NCI-H524 (cell line): ENCODE data around the gene SNRPD2.
"Not testable (repeated sequence)": the region's sequence is repeated elsewhere in the genome, so short reads cannot be mapped to it uniquely, and the experiment has no call there.

ENCODE experiments used
- DNase-seq, 2 experiments: peaks; one replicate each; lab custom pipeline; 2025; lab: John Stamatoyannopoulos, UW

Gene SNRPD2

GRCh38 chr19:45691516-45692186, at the start of gene SNRPD2:
SNRPD2 (minus strand) TSS chr19:45691953; CDS start chr19:45691888, 65 bp downstream.
- DNase-seq: peak; percentile 93 to 94

- no peak for DNase-seq
Observed at GRCh38 chr19:45739498-45740439, 48.0 kb upstream of the SNRPD2 start.

- no peak for DNase-seq
Observed at GRCh38 chr19:45733160-45733810, 41.5 kb upstream of the SNRPD2 start, which contains the start of gene MEIOSIN. MEIOSIN (plus strand) TSS chr19:45733439; CDS start chr19:45735377, 1,938 bp downstream.

- DNase-seq: peak; percentile 96 to 98
Observed at GRCh38 chr19:45730368-45731288, 38.9 kb upstream of the SNRPD2 start, which contains the start of gene FBXO46. FBXO46 (minus strand) TSS chr19:45730896; CDS start chr19:45713495, 17,401 bp downstream.

GRCh38 chr19:45729800-45730290, 38.1 kb upstream of the SNRPD2 start:
- no peak for DNase-seq

GRCh38 chr19:45728683-45729082, 36.9 kb upstream of the SNRPD2 start:
- DNase-seq: not testable (repeated sequence)

GRCh38 chr19:45720065-45720464, 28.3 kb upstream of the SNRPD2 start:
- not testable (repeated sequence) for DNase-seq

GRCh38 chr19:45717983-45718650, 26.4 kb upstream of the SNRPD2 start:
- no peak for DNase-seq

GRCh38 chr19:45717131-45717982, 25.6 kb upstream of the SNRPD2 start:
- DNase-seq: peak; percentile 91 to 98

- peak in 1 of 2 experiments; percentile 41 for DNase-seq
Observed at GRCh38 chr19:45716359-45717130, 24.8 kb upstream of the SNRPD2 start.

- no peak for DNase-seq
Observed at GRCh38 chr19:45715139-45715538, 23.4 kb upstream of the SNRPD2 start.

- no peak for DNase-seq
Observed at GRCh38 chr19:45713141-45713540, 21.4 kb upstream of the SNRPD2 start.

- no peak for DNase-seq
Observed at GRCh38 chr19:45712699-45713067, 20.9 kb upstream of the SNRPD2 start.

GRCh38 chr19:45711851-45712698, 20.3 kb upstream of the SNRPD2 start:
- DNase-seq: no peak

GRCh38 chr19:45710356-45711130, 18.8 kb upstream of the SNRPD2 start:
- no peak for DNase-seq

GRCh38 chr19:45705710-45706415, 14.1 kb upstream of the SNRPD2 start:
- DNase-seq: no peak
